ENCODE results near the gene GRK4. TPM values are rescaled to one million over a fixed set of nuclear protein-coding genes. Genes with fewer than 3 reads are reported as not detected.

Gene GRK4
- total RNA-seq, 6 experiments from 2014 or later, result 5.1 to 8.1 (median 6.7) TPM

DNA sequence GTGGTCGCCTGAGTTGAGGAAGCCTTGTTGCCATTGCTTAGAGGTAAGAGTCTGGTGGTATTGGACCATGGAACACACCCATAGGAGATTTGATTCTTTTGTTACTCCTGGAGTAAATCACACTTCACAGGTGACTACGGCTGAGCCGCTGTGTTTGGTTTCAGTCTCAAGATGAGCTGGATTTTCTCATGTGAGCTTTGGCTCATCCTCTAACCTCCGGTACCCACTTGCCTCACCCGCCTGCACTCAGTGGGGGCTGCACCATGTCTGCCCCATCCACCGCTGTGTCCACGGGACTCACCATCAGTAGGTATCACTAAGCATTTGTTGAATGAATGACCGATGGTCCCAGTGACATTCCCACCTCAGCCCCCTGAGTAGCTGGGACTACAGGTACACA lies 58.3 kb downstream of the GRK4 start:
- peaks cover 14% of the 10 kb centered on the region for H3K9me3 Mint-ChIP-seq
- peaks cover 22% of the 10 kb centered on the region for H3K27me3 Mint-ChIP-seq (ENCODE audit: insufficient read depth)
- H3K4me3 Mint-ChIP-seq, result no peak overlapping the region
- DNase-seq, result no peak
- H3K36me3 Mint-ChIP-seq (ENCODE audit: low read depth), result peaks cover 5% of the 10 kb centered on the region
- TF ChIP-seq CTCF (IDR thresholded peaks at IDR 0.05), result no peak
- no peaks in the 10 kb centered on the region for H3K4me1 Mint-ChIP-seq (ENCODE audit: low read depth)
- H3K27ac Mint-ChIP-seq, result no peak overlapping the region

- Mint-ChIP-seq H3K36me3 (ENCODE audit: low read depth) (peaks cover 5% of the 10 kb centered on the region), H3K4me3 (no peak overlapping the region), H3K4me1 (ENCODE audit: low read depth) (no peaks in the 10 kb centered on the region), H3K9me3 (peaks cover 14% of the 10 kb centered on the region), H3K27me3 (ENCODE audit: insufficient read depth) (peaks cover 20% of the 10 kb centered on the region), H3K27ac (no peak overlapping the region)
- DNase-seq, result no peak
- no peak for TF ChIP-seq CTCF (IDR thresholded peaks at IDR 0.05)
Measured at GRCh38 chr4:3022112-3022511, 58.7 kb downstream of the GRK4 start.

DNA sequence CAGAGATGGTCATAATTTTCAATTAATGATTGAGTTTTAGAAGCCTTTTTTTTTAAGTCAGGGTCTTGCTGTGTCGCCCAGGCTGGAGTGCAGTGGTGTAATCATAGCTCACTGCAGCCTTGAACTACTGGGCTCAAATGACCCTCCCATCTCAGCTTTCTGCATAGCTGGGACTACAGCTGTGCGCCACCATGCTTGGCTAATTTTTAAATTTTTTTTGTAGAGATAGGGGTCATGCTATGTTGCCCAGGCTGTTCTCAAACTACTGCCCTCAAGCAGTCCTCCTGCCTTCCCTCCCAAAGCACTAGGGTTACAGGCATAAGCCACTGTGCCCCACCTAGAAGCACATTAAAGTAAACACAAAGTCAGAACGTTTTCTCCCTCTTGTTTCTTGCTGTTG lies 59.3 kb downstream of the GRK4 start:
- H3K27me3 Mint-ChIP-seq (ENCODE audit: insufficient read depth), result peaks cover 22% of the 10 kb centered on the region
- no peak overlapping the region for H3K4me3 Mint-ChIP-seq
- H3K4me1 Mint-ChIP-seq (ENCODE audit: low read depth), result no peaks in the 10 kb centered on the region
- H3K9me3 Mint-ChIP-seq, result peaks cover 14% of the 10 kb centered on the region
- H3K27ac Mint-ChIP-seq, result no peak overlapping the region
- H3K36me3 Mint-ChIP-seq (ENCODE audit: low read depth), result peaks cover 5% of the 10 kb centered on the region
- DNase-seq, result no peak
- TF ChIP-seq CTCF (IDR thresholded peaks at IDR 0.05), result no peak

DNA sequence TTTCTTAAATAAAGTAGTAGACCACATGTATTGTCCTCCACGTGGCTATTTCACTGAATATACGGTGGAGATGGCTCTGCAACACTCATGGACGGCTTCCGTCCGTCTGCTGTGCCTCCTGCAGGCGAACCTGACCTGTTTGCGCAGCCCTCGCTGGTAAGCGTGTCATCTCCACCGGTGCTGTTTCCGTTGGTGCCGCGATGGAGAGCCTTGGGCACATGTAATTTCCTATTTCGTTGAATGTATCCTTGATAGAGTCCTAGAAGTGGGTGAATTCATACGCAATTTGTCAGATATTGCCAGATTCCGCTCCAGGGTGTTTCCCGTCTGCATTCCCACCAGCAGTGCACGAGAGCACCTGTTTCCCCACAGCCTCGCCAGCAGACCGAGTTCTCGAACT lies 62.5 kb downstream of the GRK4 start:
- Mint-ChIP-seq H3K4me1 (ENCODE audit: low read depth) (no peaks in the 10 kb centered on the region), H3K36me3 (ENCODE audit: low read depth) (peaks cover 5% of the 10 kb centered on the region), H3K27ac (no peak overlapping the region), H3K9me3 (peaks cover 14% of the 10 kb centered on the region), H3K4me3 (no peak overlapping the region), H3K27me3 (ENCODE audit: insufficient read depth) (peaks cover 15% of the 10 kb centered on the region)
- DNase-seq, result no peak
- no peak for TF ChIP-seq CTCF (IDR thresholded peaks at IDR 0.05)

DNA sequence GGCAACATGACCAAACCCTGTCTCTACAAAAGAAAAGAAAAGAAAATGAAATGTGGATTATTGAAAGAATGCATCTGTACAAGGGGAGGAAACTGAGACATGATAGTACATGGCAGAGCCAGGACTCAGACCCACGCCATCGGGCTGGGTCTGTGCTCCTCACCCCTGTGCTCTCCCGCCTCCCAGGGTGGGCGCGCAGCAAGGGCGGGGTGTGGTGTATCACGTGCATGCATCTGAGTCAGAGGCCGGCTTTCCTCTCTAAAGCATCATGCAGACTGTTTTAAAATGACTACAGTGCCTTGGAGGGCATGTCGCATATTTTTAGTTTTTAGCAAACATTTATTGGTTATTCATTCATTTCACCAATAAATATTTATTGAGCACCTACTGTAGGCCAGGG lies 63.2 kb downstream of the GRK4 start:
- Mint-ChIP-seq H3K27ac (no peak overlapping the region), H3K36me3 (ENCODE audit: low read depth) (peaks cover 5% of the 10 kb centered on the region), H3K4me3 (no peak overlapping the region), H3K27me3 (ENCODE audit: insufficient read depth) (peaks cover 15% of the 10 kb centered on the region), H3K4me1 (ENCODE audit: low read depth) (no peaks in the 10 kb centered on the region), H3K9me3 (peaks cover 14% of the 10 kb centered on the region)
- TF ChIP-seq CTCF (IDR thresholded peaks at IDR 0.05), result no peak
- DNase-seq, result no peak

GRCh38 chr4:3029464-3029863 lies 66.1 kb downstream of the GRK4 start:
- DNase-seq, result no peak
- Mint-ChIP-seq H3K4me1 (ENCODE audit: low read depth) (no peaks in the 10 kb centered on the region), H3K27ac (no peak overlapping the region), H3K9me3 (no peaks in the 10 kb centered on the region), H3K4me3 (no peak overlapping the region), H3K27me3 (ENCODE audit: insufficient read depth) (peaks cover 18% of the 10 kb centered on the region), H3K36me3 (ENCODE audit: low read depth) (no peaks in the 10 kb centered on the region)
- no peak for TF ChIP-seq CTCF (IDR thresholded peaks at IDR 0.05)

All from HFFc6 (cell line).